HCT116 (cell line): ENCODE results near the gene DYNLT3. TPM values are rescaled to one million over a fixed set of nuclear protein-coding genes. Genes with fewer than 3 reads are reported as not detected.

Source experiments
- ATAC-seq: fragments of 200-7000 bp; cut with Tn5 transposase; 2 replicates; pipeline ENCODE4 v1.9.1; 2020; ENCODE audit warnings: mild to moderate bottlenecking, moderate library complexity
- BruUV-seq: library from RNA; stranded (reverse); fragments of 400-500 nt; replicated peaks from 2 replicates; lab custom pipeline; 2021; lab: Mats Ljungman, UMichigan
- CTCF ChIA-PET: fragments of 300-600 bp; sonication (Branson Sonifier 250); formaldehyde crosslinking; loops from one replicate; lab custom pipeline; 2021; ENCODE audit warnings: antibody characterized with exemption; lab: Charles Lee
- POLR2A ChIA-PET: fragments of 300-600, 350-600 bp; sonication (Branson Sonifier 250); formaldehyde crosslinking; loops from one replicate; lab custom pipeline; 2021; ENCODE audit warnings: antibody characterized with exemption; lab: Charles Lee
- RAD21 ChIA-PET, 2 experiments: fragments of 300-600 bp; sonication (Branson Sonifier 250); formaldehyde crosslinking; loops; one replicate each; lab custom pipeline; 2023; ENCODE audit warnings: low total read pairs in 2 of 2; ENCODE audit not compliant: uncharacterized antibody in 2 of 2, unreplicated experiment in 2 of 2, low non-redundant PET in 1 of 2; lab: Charles Lee
- DNase-seq: peaks from one replicate; pipeline ENCODE4 v3.0.0-alpha.2; 2010; ENCODE audit warnings: low read depth, low spot score
- H2AFZ ChIP-seq: fragments of 200-600 bp; shearing (Covaris generic), sonication (generic); 2 replicates; pipeline ENCODE4 v1.6.1; 2017; ENCODE audit warnings: low read depth, mixed run types, mixed read lengths, antibody characterized with exemption, low read length; ENCODE audit not compliant: poor library complexity, severe bottlenecking
- H3K27ac ChIP-seq: 2 replicates; pipeline ENCODE4 v1.5.1; 2012; ENCODE audit warnings: low read depth, low read length
- H3K27me3 ChIP-seq: fragments of 200-600 bp; sonication (generic); 2 replicates; pipeline ENCODE4 v1.6.1; 2016; ENCODE audit warnings: mixed run types, low read length, mixed read lengths; ENCODE audit not compliant: insufficient read depth
- H3K36me3 ChIP-seq, 2 experiments: fragments of 200-500 bp in 1 of 2; fragments of 200-600 bp in 1 of 2; sonication (Bioruptor generic) in 1 of 2; sonication (generic) in 1 of 2; 2 replicates each; pipeline versions ENCODE4 v1.5.1 to v1.6.1; 2014 to 2016; ENCODE audit warnings: low read length in 2 of 2, inconsistent platforms in 1 of 2, mixed read lengths in 1 of 2, mixed run types in 1 of 2; ENCODE audit not compliant: insufficient read depth in 2 of 2, control insufficient read depth in 1 of 2
- H3K4me1 ChIP-seq, 2 experiments: fragments of 200-600 bp in 1 of 2; sonication (generic) in 1 of 2; 2 replicates each; pipeline versions ENCODE4 v1.5.1 to v1.6.1; 2012 to 2017; ENCODE audit warnings: low read length in 2 of 2, inconsistent platforms in 1 of 2, mild to moderate bottlenecking in 1 of 2, mixed read lengths in 1 of 2, mixed run types in 1 of 2, moderate library complexity in 1 of 2; ENCODE audit not compliant: insufficient read depth in 2 of 2, control insufficient read depth in 1 of 2
- H3K4me2 ChIP-seq: fragments of 200-600 bp; sonication (generic); 2 replicates; pipeline ENCODE4 v1.6.1; 2017; ENCODE audit warnings: mixed run types, low read length, mixed read lengths
- H3K4me3 ChIP-seq, 2 experiments: fragments of 200-600 bp in 1 of 2; sonication (generic) in 1 of 2; replicated peaks in 1 of 2; 2 replicates each; pipeline ENCODE4 v1.5.1; 2011 to 2016; ENCODE audit warnings: low read length in 2 of 2, control low read depth in 1 of 2, low read depth in 1 of 2, mild to moderate bottlenecking in 1 of 2, mixed read lengths in 1 of 2, mixed run types in 1 of 2
- H3K79me2 ChIP-seq: fragments of 200-600 bp; sonication (generic); 2 replicates; pipeline ENCODE4 v1.6.1; 2017; ENCODE audit warnings: mild to moderate bottlenecking, mixed run types, low read length, moderate library complexity, mixed read lengths; ENCODE audit not compliant: insufficient read depth
- H3K9ac ChIP-seq: fragments of 200-600 bp; sonication (generic); 2 replicates; pipeline ENCODE4 v1.6.1; 2016; ENCODE audit warnings: low read length, mixed read lengths
- H3K9me2 ChIP-seq: fragments of 200-600 bp; sonication (generic), shearing (Covaris generic); 2 replicates; pipeline ENCODE4 v1.6.1; 2017; ENCODE audit warnings: mixed run types, mild to moderate bottlenecking, moderate library complexity; ENCODE audit not compliant: insufficient read depth
- H3K9me3 ChIP-seq, 2 experiments: fragments of 200-500 bp in 1 of 2; fragments of 200-600 bp in 1 of 2; sonication (Bioruptor generic) in 1 of 2; sonication (generic) in 1 of 2; 2 replicates each; pipeline ENCODE4 v1.6.1; 2014 to 2017; ENCODE audit warnings: low read length in 2 of 2, mixed read lengths in 2 of 2, inconsistent platforms in 1 of 2, low read depth in 1 of 2, mild to moderate bottlenecking in 1 of 2, mixed run types in 1 of 2, moderate library complexity in 1 of 2; ENCODE audit not compliant: control insufficient read depth in 1 of 2, insufficient read depth in 1 of 2
- H4K20me1 ChIP-seq: fragments of 200-600 bp; sonication (generic), shearing (Covaris generic); 2 replicates; pipeline ENCODE4 v1.6.1; 2017; ENCODE audit warnings: mixed run types, mild to moderate bottlenecking, moderate library complexity; ENCODE audit not compliant: insufficient read depth
- CTCF ChIP-seq, 3 experiments: fragments of 200-600 bp in 1 of 3; sonication (generic) in 1 of 3; IDR thresholded peaks in 2 of 3; conservative IDR thresholded peaks in 1 of 3; 2 replicates each; pipeline ENCODE4 v1.5.1; 2012 to 2017; ENCODE audit warnings: low read depth in 2 of 3, low read length in 2 of 3, antibody characterized with exemption in 1 of 3, borderline replicate concordance in 1 of 3, control low read depth in 1 of 3, mild to moderate bottlenecking in 1 of 3, mixed read lengths in 1 of 3, mixed run types in 1 of 3, moderate library complexity in 1 of 3; ENCODE audit not compliant: insufficient read depth in 1 of 3
- MAX ChIP-seq: IDR thresholded peaks from 2 replicates; pipeline ENCODE4 v1.6.1; 2012
- POLR2A ChIP-seq: IDR thresholded peaks from 2 replicates; pipeline ENCODE4 v1.7.0; 2011; ENCODE audit warnings: borderline replicate concordance; ENCODE audit not compliant: insufficient read depth, insufficient read length; ENCODE audit errors: extremely low read depth
- POLR2AphosphoS5 ChIP-seq: IDR thresholded peaks from 2 replicates; pipeline ENCODE4 v1.6.1; 2011; ENCODE audit warnings: mild to moderate bottlenecking, low read depth, low read length, moderate library complexity
- RAD21 ChIP-seq: IDR thresholded peaks from 2 replicates; pipeline ENCODE4 v1.6.1; 2012; ENCODE audit warnings: low read depth, mild to moderate bottlenecking
- SP1 ChIP-seq: IDR thresholded peaks from 2 replicates; pipeline ENCODE4 v1.6.1; 2012; ENCODE audit warnings: low read depth
- TCF7L2 ChIP-seq: IDR thresholded peaks from 2 replicates; pipeline ENCODE4 v1.7.0; 2011; ENCODE audit warnings: borderline replicate concordance, inconsistent platforms; ENCODE audit not compliant: insufficient read depth, insufficient read length; ENCODE audit errors: extremely low read depth
- YY1 ChIP-seq: IDR thresholded peaks from 2 replicates; pipeline ENCODE4 v1.6.1; 2011; ENCODE audit warnings: low read length, low read depth, moderate library complexity, mild to moderate bottlenecking; ENCODE audit not compliant: insufficient replicate concordance; ENCODE audit errors: extremely low read depth
- ZNF274 ChIP-seq: fragments of 200-500 bp; sonication (Bioruptor generic); IDR thresholded peaks from 2 replicates; pipeline ENCODE4 v1.6.1; 2014; ENCODE audit warnings: mild to moderate bottlenecking, low read depth, low read length, inconsistent platforms
- intact Hi-C: fragments of 100-400 bp; cut with micrococcal nuclease; formaldehyde crosslinking; loops from 2 replicates; pipeline ENCODE4 v1.10.0; 2022
- total RNA-seq: library from RNA; stranded (reverse); gene quantifications from one replicate; pipeline ENCODE4 v1.2.1, GENCODE V29; 2021; ENCODE audit not compliant: unreplicated experiment

DYNLT3 gene
- total RNA-seq, 1 experiment from 2014 or later = 20.9 TPM

- intact Hi-C loops = no loop called here
- Histone ChIP-seq H2AFZ (no peak overlapping the region), H3K9me3 (no peaks in the 10 kb centered on the region), H4K20me1 (no peaks in the 10 kb centered on the region), H3K4me2 (no peak overlapping the region), H3K27me3 (no peaks in the 10 kb centered on the region), H3K9me2 (no peaks in the 10 kb centered on the region), H3K4me1 (peaks cover 0 to 4% of the 10 kb centered on the region in 2 experiments; a peak in 1 of 4 replicates), H3K36me3 (no peaks in the 10 kb centered on the region), H3K9ac (no peak overlapping the region), H3K79me2 (no peaks in the 10 kb centered on the region), H3K27ac (no peak overlapping the region), H3K4me3 (no peak overlapping the region)
- ATAC-seq (no peak), DNase-seq (no peak)
- CTCF ChIA-PET = no interaction called here
- TF ChIP-seq MAX (no peak), TCF7L2 (no peak), SP1 (no peak), ZNF274 (no peak), POLR2A (no peak), POLR2AphosphoS5 (no peak)
- RAD21 ChIA-PET = no interaction called here
- BruUV-seq = TSS peak; percentile 42
- POLR2A ChIA-PET = no interaction called here
Observed at GRCh38 chrX:37844622-37845021, 2.7 kb downstream of the DYNLT3 start.

- no peaks in the 10 kb centered on the region for H3K9me2 ChIP-seq
- CTCF ChIA-PET = no interaction called here
- no peaks in the 10 kb centered on the region for H3K79me2 ChIP-seq
- H3K36me3 ChIP-seq = no peaks in the 10 kb centered on the region
- intact Hi-C loops = no loop called here
- no peak overlapping the region for H3K4me3 ChIP-seq
- TF ChIP-seq RAD21 = no peak
- no peak for TF ChIP-seq TCF7L2
- no peak for TF ChIP-seq CTCF (IDR thresholded peaks at IDR 0.05 in 2 of 3, conservative IDR thresholded peaks at IDR 0.05 in 1 of 3; ENCODE audit: borderline replicate concordance in 1 of 3, insufficient read depth in 1 of 3, low read depth in 2 of 3, low read length in 2 of 3)
- no peak for TF ChIP-seq YY1
- TF ChIP-seq POLR2AphosphoS5 = no peak
- no peak for TF ChIP-seq SP1
- TF ChIP-seq, all 23 proteins: peak for 0
- Histone ChIP-seq H3K27ac (no peak overlapping the region), H3K9ac (no peak overlapping the region), H3K4me1 (no peaks in the 10 kb centered on the region), H4K20me1 (no peaks in the 10 kb centered on the region), H2AFZ (no peak overlapping the region), H3K4me2 (no peak overlapping the region), H3K9me3 (no peaks in the 10 kb centered on the region), H3K27me3 (no peaks in the 10 kb centered on the region)
- ATAC-seq = no peak
- POLR2A ChIA-PET = no interaction called here
- BruUV-seq = no TSS peak
- no peak for DNase-seq
- RAD21 ChIA-PET = no interaction called here
Observed at GRCh38 chrX:37840931-37841330, 6.4 kb downstream of the DYNLT3 start.
